ENCODE results near the gene POLL. TPM values are rescaled to one million over a fixed set of nuclear protein-coding genes. Genes with fewer than 3 reads are reported as not detected.

Gene POLL
- total RNA-seq, 1 experiment from 2014 or later: 30.3 TPM

- intact Hi-C loops (cut with micrococcal nuclease; ENCODE audit: unreplicated experiment): no loop called here
- H3K4me2 ChIP-seq: no peak overlapping the region
- DNase-seq: no peak
- H3K9me2 ChIP-seq (ENCODE audit: insufficient read depth): no peaks in the 10 kb centered on the region
- H4K20me1 ChIP-seq (ENCODE audit: insufficient read depth): no peaks in the 10 kb centered on the region
- no peak overlapping the region for H2AFZ ChIP-seq
- H3K4me3 ChIP-seq: no peak overlapping the region
- ChIA-PET CTCF (no interaction called here), POLR2A (ENCODE audit: unreplicated experiment) (no interaction called here)
- no TSS peak for BruUV-seq (replicated peaks)
- no peaks in the 10 kb centered on the region for H3K9me3 ChIP-seq (ENCODE audit: insufficient read depth, low read depth)
- H3K36me3 ChIP-seq (ENCODE audit: low read depth): no peaks in the 10 kb centered on the region
- no peaks in the 10 kb centered on the region for H3K79me2 ChIP-seq (ENCODE audit: low read depth)
- H3F3A ChIP-seq (ENCODE audit: insufficient read depth, low read depth): no peaks in the 10 kb centered on the region
- TF ChIP-seq CTCF (conservative IDR thresholded peaks at IDR 0.05) (no peak), EZH2 (IDR thresholded peaks at IDR 0.05; ENCODE audit: low read depth) (no peak)
- no peaks in the 10 kb centered on the region for H3K27me3 ChIP-seq (ENCODE audit: insufficient read depth, low read depth)
- no peak overlapping the region for H3K27ac ChIP-seq
- no peaks in the 10 kb centered on the region for H3K4me1 ChIP-seq (replicated peaks; ENCODE audit: insufficient read depth)
Observed at GRCh38 chr10:101616415-101617101, 28.5 kb upstream of the POLL start.

- DNase-seq: no peak
- no peak overlapping the region for H2AFZ ChIP-seq
- no peaks in the 10 kb centered on the region for H3K36me3 ChIP-seq (ENCODE audit: low read depth)
- no peaks in the 10 kb centered on the region for H3F3A ChIP-seq (ENCODE audit: insufficient read depth, low read depth)
- H3K4me1 ChIP-seq (replicated peaks; ENCODE audit: insufficient read depth): no peaks in the 10 kb centered on the region
- POLR2A ChIA-PET (ENCODE audit: unreplicated experiment): no interaction called here
- no peaks in the 10 kb centered on the region for H3K79me2 ChIP-seq (ENCODE audit: low read depth)
- CTCF ChIA-PET: no interaction called here
- no peaks in the 10 kb centered on the region for H3K9me3 ChIP-seq (ENCODE audit: insufficient read depth, low read depth)
- H3K27ac ChIP-seq: no peak overlapping the region
- no peaks in the 10 kb centered on the region for H4K20me1 ChIP-seq (ENCODE audit: insufficient read depth)
- no peaks in the 10 kb centered on the region for H3K27me3 ChIP-seq (ENCODE audit: insufficient read depth, low read depth)
- BruUV-seq (replicated peaks): no TSS peak
- intact Hi-C loops (cut with micrococcal nuclease; ENCODE audit: unreplicated experiment): no loop called here
- TF ChIP-seq CTCF (conservative IDR thresholded peaks at IDR 0.05) (no peak), EZH2 (IDR thresholded peaks at IDR 0.05; ENCODE audit: low read depth) (no peak)
- no peak overlapping the region for H3K4me2 ChIP-seq
- H3K4me3 ChIP-seq: no peak overlapping the region
- H3K9me2 ChIP-seq (ENCODE audit: insufficient read depth): no peaks in the 10 kb centered on the region
Observed at GRCh38 chr10:101615525-101616116, 27.6 kb upstream of the POLL start.

- CTCF ChIA-PET: interaction anchor here (0.6 kb wide), 1 partner anchor 325 kb away, joined by 3 read pairs; no protein-coding TSS in a partner anchor
- intact Hi-C loops (cut with micrococcal nuclease; ENCODE audit: unreplicated experiment): no loop called here
Observed at GRCh38 chr10:101614663-101615524, 26.8 kb upstream of the POLL start.

More at GRCh38 chr10:101614663-101615524, 26.8 kb upstream of the POLL start:
- no peak overlapping the region for H2AFZ ChIP-seq
- no peak overlapping the region for H3K4me3 ChIP-seq
- no peak overlapping the region for H3K27ac ChIP-seq
- no peaks in the 10 kb centered on the region for H3K9me3 ChIP-seq (ENCODE audit: insufficient read depth, low read depth)
- H3F3A ChIP-seq (ENCODE audit: insufficient read depth, low read depth): no peaks in the 10 kb centered on the region
- no peaks in the 10 kb centered on the region for H3K9me2 ChIP-seq (ENCODE audit: insufficient read depth)
- no TSS peak for BruUV-seq (replicated peaks)
- DNase-seq: no peak
- no peaks in the 10 kb centered on the region for H3K27me3 ChIP-seq (ENCODE audit: insufficient read depth, low read depth)
- no peaks in the 10 kb centered on the region for H3K36me3 ChIP-seq (ENCODE audit: low read depth)
- H3K79me2 ChIP-seq (ENCODE audit: low read depth): no peaks in the 10 kb centered on the region
- POLR2A ChIA-PET (ENCODE audit: unreplicated experiment): no interaction called here
- no peak for TF ChIP-seq EZH2 (IDR thresholded peaks at IDR 0.05; ENCODE audit: low read depth)
- no peak for TF ChIP-seq CTCF (conservative IDR thresholded peaks at IDR 0.05)
- H3K4me1 ChIP-seq (replicated peaks; ENCODE audit: insufficient read depth): no peaks in the 10 kb centered on the region
- no peak overlapping the region for H3K4me2 ChIP-seq
- no peaks in the 10 kb centered on the region for H4K20me1 ChIP-seq (ENCODE audit: insufficient read depth)

All from PC-9 (cell line).